GM10266 (cell line): ENCODE measurements around the gene CHAC1.

Experiments used
- DNase-seq: peaks from one replicate; pipeline ENCODE4 v3.0.0; 2012; ENCODE audit errors: extremely low spot score
- TF ChIP-seq, protein P1 (sequence below): IDR thresholded peaks from 2 replicates; pipeline ENCODE4 v1.5.1; 2012; ENCODE audit warnings: mild to moderate bottlenecking, low read depth; ENCODE audit not compliant: control insufficient read depth, insufficient read depth; ENCODE audit errors: missing control alignments

CHAC1 gene

DNA sequence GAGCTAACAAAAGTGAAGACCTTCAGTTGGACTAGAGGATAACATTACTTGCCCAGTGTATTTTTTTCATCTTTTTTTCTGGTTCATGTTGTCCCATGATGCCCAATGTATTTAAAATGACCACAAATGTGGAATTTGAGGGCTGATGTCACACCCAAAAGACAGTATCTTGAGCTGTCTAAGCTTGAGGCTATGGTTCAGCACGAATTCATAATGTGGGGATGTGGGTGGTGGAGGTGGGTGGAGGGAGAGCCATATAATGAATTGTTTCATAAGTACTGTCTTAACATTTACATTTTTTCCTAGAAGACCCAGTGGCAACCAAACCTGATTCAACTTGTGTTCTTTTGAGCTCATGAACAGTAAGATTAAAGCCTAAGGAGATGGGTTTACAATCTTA is 37.5 kb downstream of the CHAC1 start:
- no peak for DNase-seq
- TF ChIP-seq, protein P1, sequence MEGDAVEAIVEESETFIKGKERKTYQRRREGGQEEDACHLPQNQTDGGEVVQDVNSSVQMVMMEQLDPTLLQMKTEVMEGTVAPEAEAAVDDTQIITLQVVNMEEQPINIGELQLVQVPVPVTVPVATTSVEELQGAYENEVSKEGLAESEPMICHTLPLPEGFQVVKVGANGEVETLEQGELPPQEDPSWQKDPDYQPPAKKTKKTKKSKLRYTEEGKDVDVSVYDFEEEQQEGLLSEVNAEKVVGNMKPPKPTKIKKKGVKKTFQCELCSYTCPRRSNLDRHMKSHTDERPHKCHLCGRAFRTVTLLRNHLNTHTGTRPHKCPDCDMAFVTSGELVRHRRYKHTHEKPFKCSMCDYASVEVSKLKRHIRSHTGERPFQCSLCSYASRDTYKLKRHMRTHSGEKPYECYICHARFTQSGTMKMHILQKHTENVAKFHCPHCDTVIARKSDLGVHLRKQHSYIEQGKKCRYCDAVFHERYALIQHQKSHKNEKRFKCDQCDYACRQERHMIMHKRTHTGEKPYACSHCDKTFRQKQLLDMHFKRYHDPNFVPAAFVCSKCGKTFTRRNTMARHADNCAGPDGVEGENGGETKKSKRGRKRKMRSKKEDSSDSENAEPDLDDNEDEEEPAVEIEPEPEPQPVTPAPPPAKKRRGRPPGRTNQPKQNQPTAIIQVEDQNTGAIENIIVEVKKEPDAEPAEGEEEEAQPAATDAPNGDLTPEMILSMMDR: no peak

DNA sequence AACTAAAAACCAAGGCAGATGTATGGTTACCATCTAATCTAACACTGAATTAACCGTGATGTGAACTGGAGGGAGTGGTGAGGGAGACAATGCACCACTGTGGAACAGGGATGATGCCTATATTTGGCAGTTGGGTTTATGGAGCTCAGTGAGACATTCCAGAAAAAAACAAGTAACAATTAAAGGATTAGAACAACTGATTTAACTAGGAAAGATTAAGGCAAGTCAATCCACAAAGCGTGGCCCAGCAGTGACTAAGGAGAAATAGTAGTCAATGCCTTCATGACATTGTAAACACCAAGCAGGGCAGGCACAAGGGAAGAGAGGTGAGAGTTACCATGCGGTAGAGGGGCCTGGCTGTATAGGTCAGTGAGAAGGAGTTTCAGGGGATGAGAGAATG is 38.1 kb downstream of the CHAC1 start:
- TF ChIP-seq, protein P1: no peak
- DNase-seq: no peak

DNA sequence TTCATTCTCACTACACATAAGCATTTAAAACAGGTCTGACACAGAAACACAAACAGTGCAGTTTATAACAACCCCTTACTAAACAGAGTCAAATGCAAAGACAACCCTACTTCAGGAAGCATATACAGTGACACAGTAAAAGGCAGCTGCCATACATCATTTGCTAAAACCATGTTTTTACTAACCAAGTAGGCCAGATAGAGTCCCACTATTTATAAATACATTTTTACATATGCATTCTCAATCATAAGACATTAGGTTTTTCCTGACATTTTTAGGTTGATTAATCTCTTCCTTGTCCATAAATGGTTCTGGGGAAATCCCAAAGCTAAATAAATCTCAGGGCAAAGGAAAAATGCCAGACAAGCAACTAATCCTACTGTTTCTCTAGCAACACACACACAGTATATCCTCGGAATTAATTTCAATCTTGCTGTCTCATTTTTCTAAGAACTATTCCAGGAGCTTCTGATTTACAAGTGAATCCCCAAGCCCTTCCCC is 39.0 kb downstream of the CHAC1 start:
- DNase-seq: no peak
- TF ChIP-seq, protein P1: no peak

DNA sequence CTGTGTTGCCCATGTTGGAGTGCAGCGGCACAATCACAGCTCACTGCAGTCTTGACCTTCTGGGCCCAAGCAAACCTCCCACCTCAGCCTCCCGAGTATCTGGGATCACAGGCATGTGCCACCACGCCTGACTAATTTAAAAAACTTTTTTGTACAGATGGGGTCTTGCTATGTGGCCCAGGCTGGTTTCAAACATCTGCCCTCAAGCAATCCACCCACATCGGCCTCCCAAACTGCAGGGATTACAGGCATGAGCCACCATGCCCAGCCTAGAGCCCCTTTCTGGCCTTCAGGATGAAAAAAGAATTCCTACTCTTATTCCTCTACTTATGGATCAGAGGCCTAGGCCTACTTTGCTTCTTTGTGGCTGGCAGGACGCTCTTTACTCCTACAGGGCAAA is 39.6 kb downstream of the CHAC1 start:
- DNase-seq: no peak
- TF ChIP-seq, protein P1: no peak

DNA sequence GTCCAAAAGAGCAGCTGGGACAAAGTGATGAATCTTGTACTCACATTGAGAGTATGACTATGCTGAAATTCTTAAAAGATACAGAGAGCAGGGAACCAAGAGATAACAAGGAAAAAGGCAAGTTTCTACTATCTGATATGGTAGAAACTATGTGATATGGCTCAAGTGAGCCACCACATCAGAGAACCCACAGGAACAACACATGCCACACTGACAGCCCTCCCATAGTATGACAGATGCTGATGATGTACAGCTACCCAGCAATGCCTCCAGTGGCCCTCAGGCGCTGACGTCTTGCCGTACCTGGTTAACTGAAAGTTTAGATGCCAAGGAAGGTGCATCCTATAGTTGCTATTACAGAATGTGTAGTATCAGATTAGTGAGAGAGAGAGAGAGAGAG is 42.4 kb downstream of the CHAC1 start:
- DNase-seq: no peak
- TF ChIP-seq, protein P1: no peak

DNA sequence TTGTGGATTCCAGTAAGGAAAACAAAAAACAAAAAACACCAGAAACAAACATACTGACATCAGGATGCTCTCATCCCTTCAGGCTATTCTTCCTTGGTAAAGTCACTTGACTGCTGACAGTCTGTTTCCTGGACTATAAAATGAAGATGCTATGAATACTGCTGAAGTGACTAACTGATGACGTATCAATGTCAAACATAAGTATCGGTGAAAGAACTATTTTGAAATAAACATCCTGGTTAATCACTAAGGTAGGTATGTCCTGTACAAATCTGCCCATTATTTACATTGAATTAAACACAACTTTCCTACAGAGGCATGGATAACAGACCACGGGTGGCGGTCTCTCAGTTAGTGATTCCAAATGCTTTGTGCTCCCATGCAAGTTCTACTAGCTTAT is 45.9 kb downstream of the CHAC1 start:
- DNase-seq: no peak
- TF ChIP-seq, protein P1: no peak

DNA sequence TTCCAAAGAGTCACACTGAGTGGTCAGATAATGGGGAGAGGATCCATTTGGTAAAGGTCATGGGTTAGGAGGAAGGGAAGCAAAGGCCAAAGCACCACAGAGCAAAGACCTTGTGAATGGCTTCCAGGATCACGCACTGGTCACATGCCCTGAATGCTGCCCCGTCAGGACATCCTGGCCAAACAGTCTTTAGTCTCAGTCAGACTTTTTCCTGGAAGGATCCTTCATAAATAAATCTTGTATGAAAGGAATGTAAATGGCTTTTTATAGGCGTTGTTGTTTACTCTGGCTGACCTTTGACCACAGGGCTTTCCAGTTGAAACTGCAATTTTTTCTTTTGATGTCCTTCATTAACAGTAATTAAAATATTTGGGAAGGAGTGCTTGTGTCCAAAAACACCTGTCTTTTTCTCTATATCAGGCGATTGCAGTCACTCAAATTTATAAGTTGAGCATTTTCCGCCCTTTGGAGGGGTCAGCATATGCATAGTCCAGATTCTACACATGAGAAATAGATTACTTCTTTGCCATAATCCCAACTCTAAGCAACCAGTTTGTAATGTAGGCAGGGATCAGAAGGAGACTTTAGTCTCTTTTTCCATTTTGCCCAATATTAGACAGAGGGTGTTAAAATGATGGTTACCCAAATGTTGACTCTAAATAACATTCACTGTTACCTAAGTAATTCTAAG is 48.4 kb downstream of the CHAC1 start:
- DNase-seq: no peak
- TF ChIP-seq, protein P1: no peak
